HCT116 (cell line): ENCODE data around the gene ZNF26. TPM values are rescaled to one million over a fixed set of nuclear protein-coding genes. Genes with fewer than 3 reads are reported as not detected.

Experiments
- ATAC-seq: fragments of 200-7000 bp; cut with Tn5 transposase; 2 replicates; pipeline ENCODE4 v1.9.1; 2020; ENCODE audit warnings: mild to moderate bottlenecking, moderate library complexity
- BruUV-seq: library from RNA; stranded (reverse); fragments of 400-500 nt; replicated peaks from 2 replicates; lab custom pipeline; 2021; lab: Mats Ljungman, UMichigan
- CTCF ChIA-PET: fragments of 300-600 bp; sonication (Branson Sonifier 250); formaldehyde crosslinking; loops from one replicate; lab custom pipeline; 2021; ENCODE audit warnings: antibody characterized with exemption; lab: Charles Lee
- POLR2A ChIA-PET: fragments of 300-600, 350-600 bp; sonication (Branson Sonifier 250); formaldehyde crosslinking; loops from one replicate; lab custom pipeline; 2021; ENCODE audit warnings: antibody characterized with exemption; lab: Charles Lee
- RAD21 ChIA-PET, 2 experiments: fragments of 300-600 bp; sonication (Branson Sonifier 250); formaldehyde crosslinking; loops; one replicate each; lab custom pipeline; 2023; ENCODE audit warnings: low total read pairs in 2 of 2; ENCODE audit not compliant: uncharacterized antibody in 2 of 2, unreplicated experiment in 2 of 2, low non-redundant PET in 1 of 2; lab: Charles Lee
- DNase-seq: peaks from one replicate; pipeline ENCODE4 v3.0.0-alpha.2; 2010; ENCODE audit warnings: low read depth, low spot score
- H2AFZ ChIP-seq: fragments of 200-600 bp; shearing (Covaris generic), sonication (generic); 2 replicates; pipeline ENCODE4 v1.6.1; 2017; ENCODE audit warnings: low read depth, mixed run types, mixed read lengths, antibody characterized with exemption, low read length; ENCODE audit not compliant: poor library complexity, severe bottlenecking
- H3K27ac ChIP-seq: 2 replicates; pipeline ENCODE4 v1.5.1; 2012; ENCODE audit warnings: low read depth, low read length
- H3K27me3 ChIP-seq: fragments of 200-600 bp; sonication (generic); 2 replicates; pipeline ENCODE4 v1.6.1; 2016; ENCODE audit warnings: mixed run types, low read length, mixed read lengths; ENCODE audit not compliant: insufficient read depth
- H3K36me3 ChIP-seq, 2 experiments: fragments of 200-500 bp in 1 of 2; fragments of 200-600 bp in 1 of 2; sonication (Bioruptor generic) in 1 of 2; sonication (generic) in 1 of 2; 2 replicates each; pipeline versions ENCODE4 v1.5.1 to v1.6.1; 2014 to 2016; ENCODE audit warnings: low read length in 2 of 2, inconsistent platforms in 1 of 2, mixed read lengths in 1 of 2, mixed run types in 1 of 2; ENCODE audit not compliant: insufficient read depth in 2 of 2, control insufficient read depth in 1 of 2
- H3K4me1 ChIP-seq, 2 experiments: fragments of 200-600 bp in 1 of 2; sonication (generic) in 1 of 2; 2 replicates each; pipeline versions ENCODE4 v1.5.1 to v1.6.1; 2012 to 2017; ENCODE audit warnings: low read length in 2 of 2, inconsistent platforms in 1 of 2, mild to moderate bottlenecking in 1 of 2, mixed read lengths in 1 of 2, mixed run types in 1 of 2, moderate library complexity in 1 of 2; ENCODE audit not compliant: insufficient read depth in 2 of 2, control insufficient read depth in 1 of 2
- H3K4me2 ChIP-seq: fragments of 200-600 bp; sonication (generic); 2 replicates; pipeline ENCODE4 v1.6.1; 2017; ENCODE audit warnings: mixed run types, low read length, mixed read lengths
- H3K4me3 ChIP-seq, 2 experiments: fragments of 200-600 bp in 1 of 2; sonication (generic) in 1 of 2; replicated peaks in 1 of 2; 2 replicates each; pipeline ENCODE4 v1.5.1; 2011 to 2016; ENCODE audit warnings: low read length in 2 of 2, control low read depth in 1 of 2, low read depth in 1 of 2, mild to moderate bottlenecking in 1 of 2, mixed read lengths in 1 of 2, mixed run types in 1 of 2
- H3K79me2 ChIP-seq: fragments of 200-600 bp; sonication (generic); 2 replicates; pipeline ENCODE4 v1.6.1; 2017; ENCODE audit warnings: mild to moderate bottlenecking, mixed run types, low read length, moderate library complexity, mixed read lengths; ENCODE audit not compliant: insufficient read depth
- H3K9ac ChIP-seq: fragments of 200-600 bp; sonication (generic); 2 replicates; pipeline ENCODE4 v1.6.1; 2016; ENCODE audit warnings: low read length, mixed read lengths
- H3K9me2 ChIP-seq: fragments of 200-600 bp; sonication (generic), shearing (Covaris generic); 2 replicates; pipeline ENCODE4 v1.6.1; 2017; ENCODE audit warnings: mixed run types, mild to moderate bottlenecking, moderate library complexity; ENCODE audit not compliant: insufficient read depth
- H3K9me3 ChIP-seq, 2 experiments: fragments of 200-500 bp in 1 of 2; fragments of 200-600 bp in 1 of 2; sonication (Bioruptor generic) in 1 of 2; sonication (generic) in 1 of 2; 2 replicates each; pipeline ENCODE4 v1.6.1; 2014 to 2017; ENCODE audit warnings: low read length in 2 of 2, mixed read lengths in 2 of 2, inconsistent platforms in 1 of 2, low read depth in 1 of 2, mild to moderate bottlenecking in 1 of 2, mixed run types in 1 of 2, moderate library complexity in 1 of 2; ENCODE audit not compliant: control insufficient read depth in 1 of 2, insufficient read depth in 1 of 2
- H4K20me1 ChIP-seq: fragments of 200-600 bp; sonication (generic), shearing (Covaris generic); 2 replicates; pipeline ENCODE4 v1.6.1; 2017; ENCODE audit warnings: mixed run types, mild to moderate bottlenecking, moderate library complexity; ENCODE audit not compliant: insufficient read depth
- CEBPB ChIP-seq: IDR thresholded peaks from 2 replicates; pipeline ENCODE4 v1.6.1; 2012; ENCODE audit warnings: low read depth
- FOSL1 ChIP-seq: IDR thresholded peaks from 2 replicates; pipeline ENCODE4 v1.6.1; 2012; ENCODE audit warnings: low read depth
- JUND ChIP-seq: IDR thresholded peaks from 2 replicates; pipeline ENCODE4 v1.6.1; 2012
- POLR2AphosphoS5 ChIP-seq: IDR thresholded peaks from 2 replicates; pipeline ENCODE4 v1.6.1; 2011; ENCODE audit warnings: mild to moderate bottlenecking, low read depth, low read length, moderate library complexity
- SP1 ChIP-seq: IDR thresholded peaks from 2 replicates; pipeline ENCODE4 v1.6.1; 2012; ENCODE audit warnings: low read depth
- SRF ChIP-seq: IDR thresholded peaks from 2 replicates; pipeline ENCODE4 v1.6.1; 2012; ENCODE audit warnings: low read depth
- ZFX ChIP-seq: fragments of 450-650 bp; IDR thresholded peaks from 2 replicates; pipeline ENCODE4 v1.6.1; 2017
- intact Hi-C: fragments of 100-400 bp; cut with micrococcal nuclease; formaldehyde crosslinking; loops from 2 replicates; pipeline ENCODE4 v1.10.0; 2022
- total RNA-seq: library from RNA; stranded (reverse); gene quantifications from one replicate; pipeline ENCODE4 v1.2.1, GENCODE V29; 2021; ENCODE audit not compliant: unreplicated experiment
- TF ChIP-seq, protein P1 (sequence below), 3 experiments: fragments of 200-600 bp in 1 of 3; sonication (generic) in 1 of 3; IDR thresholded peaks in 2 of 3; conservative IDR thresholded peaks in 1 of 3; 2 replicates each; pipeline ENCODE4 v1.5.1; 2012 to 2017; ENCODE audit warnings: low read depth in 2 of 3, low read length in 2 of 3, antibody characterized with exemption in 1 of 3, borderline replicate concordance in 1 of 3, control low read depth in 1 of 3, mild to moderate bottlenecking in 1 of 3, mixed read lengths in 1 of 3, mixed run types in 1 of 3, moderate library complexity in 1 of 3; ENCODE audit not compliant: insufficient read depth in 1 of 3
- TF ChIP-seq, protein P2 (sequence below): IDR thresholded peaks from 2 replicates; pipeline ENCODE4 v1.6.1; 2012; ENCODE audit warnings: low read depth

ZNF26 gene
- total RNA-seq, 1 experiment from 2014 or later: 4.4 TPM

DNA sequence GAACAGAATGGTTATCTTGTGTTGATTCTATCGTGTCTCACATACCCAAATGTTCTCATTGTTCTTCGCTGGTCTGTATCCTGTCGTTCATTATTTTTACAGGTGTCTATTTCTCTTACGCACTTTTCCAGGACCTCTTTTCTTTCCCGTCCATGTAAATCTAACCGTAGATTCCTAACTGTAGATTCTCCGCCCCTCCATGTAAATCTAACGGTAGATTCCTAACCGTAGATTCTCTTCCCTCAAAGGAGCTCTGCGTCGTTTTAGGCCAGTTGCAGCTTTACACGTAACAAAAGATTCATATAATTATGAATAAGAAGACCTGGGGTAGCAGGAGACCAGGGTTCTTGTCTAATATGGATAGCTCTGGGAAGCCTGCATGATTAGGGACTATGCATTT, 20.4 kb upstream of the ZNF26 start:
- H3K4me1 ChIP-seq: no peaks in the 10 kb centered on the region
- H3K79me2 ChIP-seq: no peaks in the 10 kb centered on the region
- no peaks in the 10 kb centered on the region for H3K9me2 ChIP-seq
- intact Hi-C loops: no loop called here
- ChIA-PET CTCF (no interaction called here), RAD21 (no interaction called here)
- H3K9me3 ChIP-seq: peaks cover 0 to 6% of the 10 kb centered on the region in 2 experiments; a peak in 2 of 4 replicates
- ATAC-seq: no peak
- H2AFZ ChIP-seq: no peak overlapping the region
- H3K36me3 ChIP-seq: no peaks in the 10 kb centered on the region
- H3K27ac ChIP-seq: no peak overlapping the region
- TF ChIP-seq, protein P1, sequence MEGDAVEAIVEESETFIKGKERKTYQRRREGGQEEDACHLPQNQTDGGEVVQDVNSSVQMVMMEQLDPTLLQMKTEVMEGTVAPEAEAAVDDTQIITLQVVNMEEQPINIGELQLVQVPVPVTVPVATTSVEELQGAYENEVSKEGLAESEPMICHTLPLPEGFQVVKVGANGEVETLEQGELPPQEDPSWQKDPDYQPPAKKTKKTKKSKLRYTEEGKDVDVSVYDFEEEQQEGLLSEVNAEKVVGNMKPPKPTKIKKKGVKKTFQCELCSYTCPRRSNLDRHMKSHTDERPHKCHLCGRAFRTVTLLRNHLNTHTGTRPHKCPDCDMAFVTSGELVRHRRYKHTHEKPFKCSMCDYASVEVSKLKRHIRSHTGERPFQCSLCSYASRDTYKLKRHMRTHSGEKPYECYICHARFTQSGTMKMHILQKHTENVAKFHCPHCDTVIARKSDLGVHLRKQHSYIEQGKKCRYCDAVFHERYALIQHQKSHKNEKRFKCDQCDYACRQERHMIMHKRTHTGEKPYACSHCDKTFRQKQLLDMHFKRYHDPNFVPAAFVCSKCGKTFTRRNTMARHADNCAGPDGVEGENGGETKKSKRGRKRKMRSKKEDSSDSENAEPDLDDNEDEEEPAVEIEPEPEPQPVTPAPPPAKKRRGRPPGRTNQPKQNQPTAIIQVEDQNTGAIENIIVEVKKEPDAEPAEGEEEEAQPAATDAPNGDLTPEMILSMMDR (IDR thresholded peaks at IDR 0.05 in 2 of 3, conservative IDR thresholded peaks at IDR 0.05 in 1 of 3; ENCODE audit: borderline replicate concordance in 1 of 3, insufficient read depth in 1 of 3, low read depth in 2 of 3, low read length in 2 of 3): no peak
- TF ChIP-seq SRF (no peak), SP1 (no peak), FOSL1 (no peak), CEBPB (no peak), JUND (no peak), ZFX (no peak), POLR2AphosphoS5 (no peak)
- TF ChIP-seq, protein P2, sequence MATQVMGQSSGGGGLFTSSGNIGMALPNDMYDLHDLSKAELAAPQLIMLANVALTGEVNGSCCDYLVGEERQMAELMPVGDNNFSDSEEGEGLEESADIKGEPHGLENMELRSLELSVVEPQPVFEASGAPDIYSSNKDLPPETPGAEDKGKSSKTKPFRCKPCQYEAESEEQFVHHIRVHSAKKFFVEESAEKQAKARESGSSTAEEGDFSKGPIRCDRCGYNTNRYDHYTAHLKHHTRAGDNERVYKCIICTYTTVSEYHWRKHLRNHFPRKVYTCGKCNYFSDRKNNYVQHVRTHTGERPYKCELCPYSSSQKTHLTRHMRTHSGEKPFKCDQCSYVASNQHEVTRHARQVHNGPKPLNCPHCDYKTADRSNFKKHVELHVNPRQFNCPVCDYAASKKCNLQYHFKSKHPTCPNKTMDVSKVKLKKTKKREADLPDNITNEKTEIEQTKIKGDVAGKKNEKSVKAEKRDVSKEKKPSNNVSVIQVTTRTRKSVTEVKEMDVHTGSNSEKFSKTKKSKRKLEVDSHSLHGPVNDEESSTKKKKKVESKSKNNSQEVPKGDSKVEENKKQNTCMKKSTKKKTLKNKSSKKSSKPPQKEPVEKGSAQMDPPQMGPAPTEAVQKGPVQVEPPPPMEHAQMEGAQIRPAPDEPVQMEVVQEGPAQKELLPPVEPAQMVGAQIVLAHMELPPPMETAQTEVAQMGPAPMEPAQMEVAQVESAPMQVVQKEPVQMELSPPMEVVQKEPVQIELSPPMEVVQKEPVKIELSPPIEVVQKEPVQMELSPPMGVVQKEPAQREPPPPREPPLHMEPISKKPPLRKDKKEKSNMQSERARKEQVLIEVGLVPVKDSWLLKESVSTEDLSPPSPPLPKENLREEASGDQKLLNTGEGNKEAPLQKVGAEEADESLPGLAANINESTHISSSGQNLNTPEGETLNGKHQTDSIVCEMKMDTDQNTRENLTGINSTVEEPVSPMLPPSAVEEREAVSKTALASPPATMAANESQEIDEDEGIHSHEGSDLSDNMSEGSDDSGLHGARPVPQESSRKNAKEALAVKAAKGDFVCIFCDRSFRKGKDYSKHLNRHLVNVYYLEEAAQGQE: no peak
- TF ChIP-seq, all 23 proteins: peak for 0
- no peak for DNase-seq
- Histone ChIP-seq H4K20me1 (no peaks in the 10 kb centered on the region), H3K4me3 (no peak overlapping the region), H3K4me2 (no peak overlapping the region), H3K27me3 (no peaks in the 10 kb centered on the region), H3K9ac (no peak overlapping the region)
- POLR2A ChIA-PET: no interaction called here
- BruUV-seq: no TSS peak
